ENCODE data around the gene ELMO1. TPM values are rescaled to one million over a fixed set of nuclear protein-coding genes. Genes with fewer than 3 reads are reported as not detected.

Gene ELMO1
- total RNA-seq, 1 donor from 2014 or later = 66.1 TPM

DNA sequence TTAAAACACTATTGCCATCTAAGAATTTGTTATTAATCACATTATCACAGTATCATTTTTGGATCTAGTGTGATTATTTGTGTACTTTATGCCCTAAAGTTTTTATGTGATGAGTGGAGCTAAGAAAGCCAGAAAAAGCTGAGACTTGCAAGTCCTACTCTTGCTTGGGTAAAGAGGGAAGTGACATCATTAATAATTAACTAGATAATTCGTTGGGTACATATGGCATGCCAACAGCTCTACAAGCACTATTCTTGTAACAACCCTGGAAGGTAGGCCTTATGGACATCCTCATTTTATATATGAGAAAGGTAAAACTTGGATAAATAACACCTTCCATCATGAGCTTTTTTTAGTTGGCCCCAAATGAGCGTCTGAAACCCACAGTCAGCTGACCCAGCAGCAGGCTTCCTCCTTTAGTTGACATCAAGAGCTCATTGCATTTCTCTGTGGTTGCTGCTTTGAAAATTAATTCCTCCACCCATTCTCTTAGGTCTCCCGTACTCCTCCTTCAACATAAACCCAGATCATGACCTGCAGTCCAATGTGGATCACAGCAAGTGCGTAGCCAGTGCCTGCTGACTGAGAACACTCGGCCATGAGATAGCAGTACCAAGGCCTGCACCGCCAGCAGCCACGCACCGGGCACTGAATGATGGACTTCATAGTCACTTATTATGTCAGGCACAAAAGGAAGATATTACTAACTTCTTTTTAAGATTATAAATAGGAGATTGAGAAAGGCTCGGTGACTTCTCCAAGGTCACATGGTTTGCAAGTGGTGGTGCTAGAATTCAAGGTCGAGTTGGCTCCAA is 432.4 kb downstream of the ELMO1 start:
- Mint-ChIP-seq H3K27me3 (no peaks in the 10 kb centered on the region), H3K4me1 (ENCODE audit: low read depth) (peaks cover 41% of the 10 kb centered on the region), H3K27ac (no peak overlapping the region), H3K36me3 (ENCODE audit: insufficient read depth) (peaks cover 17% of the 10 kb centered on the region), H3K4me3 (ENCODE audit: low read depth) (no peak overlapping the region), H3K9me3 (ENCODE audit: low read depth) (peaks cover 3% of the 10 kb centered on the region)
- no peak for DNase-seq (ENCODE audit: low spot score, unreplicated experiment)
- TF ChIP-seq, protein P1, sequence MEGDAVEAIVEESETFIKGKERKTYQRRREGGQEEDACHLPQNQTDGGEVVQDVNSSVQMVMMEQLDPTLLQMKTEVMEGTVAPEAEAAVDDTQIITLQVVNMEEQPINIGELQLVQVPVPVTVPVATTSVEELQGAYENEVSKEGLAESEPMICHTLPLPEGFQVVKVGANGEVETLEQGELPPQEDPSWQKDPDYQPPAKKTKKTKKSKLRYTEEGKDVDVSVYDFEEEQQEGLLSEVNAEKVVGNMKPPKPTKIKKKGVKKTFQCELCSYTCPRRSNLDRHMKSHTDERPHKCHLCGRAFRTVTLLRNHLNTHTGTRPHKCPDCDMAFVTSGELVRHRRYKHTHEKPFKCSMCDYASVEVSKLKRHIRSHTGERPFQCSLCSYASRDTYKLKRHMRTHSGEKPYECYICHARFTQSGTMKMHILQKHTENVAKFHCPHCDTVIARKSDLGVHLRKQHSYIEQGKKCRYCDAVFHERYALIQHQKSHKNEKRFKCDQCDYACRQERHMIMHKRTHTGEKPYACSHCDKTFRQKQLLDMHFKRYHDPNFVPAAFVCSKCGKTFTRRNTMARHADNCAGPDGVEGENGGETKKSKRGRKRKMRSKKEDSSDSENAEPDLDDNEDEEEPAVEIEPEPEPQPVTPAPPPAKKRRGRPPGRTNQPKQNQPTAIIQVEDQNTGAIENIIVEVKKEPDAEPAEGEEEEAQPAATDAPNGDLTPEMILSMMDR (IDR thresholded peaks at IDR 0.05; ENCODE audit: unreplicated experiment) = no peak

DNA sequence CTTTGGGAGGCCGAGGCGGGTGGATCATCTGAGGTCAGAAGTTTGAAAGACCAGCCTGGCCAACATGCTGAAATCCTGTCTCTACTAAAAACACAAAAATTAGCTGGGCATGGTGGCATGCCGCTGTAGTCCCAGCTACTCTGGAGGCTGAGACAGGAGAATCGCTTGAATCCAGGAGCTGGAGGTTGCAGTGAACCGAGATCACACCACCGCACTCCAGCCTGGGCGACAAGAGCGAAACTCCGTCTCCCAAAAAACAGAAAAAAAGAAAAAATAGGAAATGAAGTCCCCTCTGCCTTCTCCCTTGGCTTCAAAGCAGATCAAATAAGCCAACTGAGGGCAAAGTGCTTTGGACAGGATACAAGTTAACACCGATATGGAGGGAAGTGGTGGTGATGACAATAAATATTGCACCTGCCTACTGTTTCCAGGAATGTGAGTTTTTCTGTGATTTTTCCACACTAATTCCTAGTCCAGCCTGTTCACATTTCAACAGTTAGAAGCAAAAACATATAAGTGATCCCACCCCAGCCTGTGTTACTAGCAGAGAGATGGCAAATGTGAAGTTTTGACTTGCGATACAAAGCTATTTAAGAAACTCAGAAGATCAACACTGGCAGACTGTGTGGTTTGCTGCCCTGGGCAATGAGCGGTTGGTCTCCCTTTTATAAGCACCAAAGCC is 433.2 kb downstream of the ELMO1 start:
- H3K27me3 Mint-ChIP-seq = no peaks in the 10 kb centered on the region

DNA sequence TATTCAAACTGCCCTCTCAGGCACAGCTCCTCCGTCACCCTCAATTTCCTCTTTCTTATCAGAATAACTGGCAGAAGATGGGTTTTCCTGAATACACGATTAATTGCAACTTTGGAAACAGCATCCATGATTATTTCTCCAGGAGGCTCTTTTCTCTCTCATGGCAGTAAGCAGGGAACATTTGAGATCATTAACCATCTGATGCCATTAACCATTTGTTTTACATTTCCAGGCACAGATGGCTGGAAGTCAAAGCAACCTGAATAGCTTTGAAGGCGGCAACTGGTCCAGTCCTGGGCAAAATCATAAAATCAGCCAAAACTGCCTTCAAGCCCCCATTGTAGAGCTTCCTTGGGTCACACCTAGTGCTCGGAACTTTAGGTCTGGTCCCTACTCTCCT is 434.9 kb downstream of the ELMO1 start:
- no peaks in the 10 kb centered on the region for H3K27me3 Mint-ChIP-seq
- DNase-seq (ENCODE audit: low spot score, unreplicated experiment) = no peak
- H3K36me3 Mint-ChIP-seq (ENCODE audit: insufficient read depth) = peaks cover 13% of the 10 kb centered on the region
- no peak overlapping the region for H3K4me3 Mint-ChIP-seq (ENCODE audit: low read depth)
- no peak overlapping the region for H3K27ac Mint-ChIP-seq
- H3K9me3 Mint-ChIP-seq (ENCODE audit: low read depth) = peaks cover 3% of the 10 kb centered on the region
- H3K4me1 Mint-ChIP-seq (ENCODE audit: low read depth) = peaks cover 43% of the 10 kb centered on the region
- TF ChIP-seq, protein P1 (IDR thresholded peaks at IDR 0.05; ENCODE audit: unreplicated experiment) = no peak

More for the DNA sequence above, 433.2 kb downstream of the ELMO1 start:
- TF ChIP-seq, protein P1 (IDR thresholded peaks at IDR 0.05; ENCODE audit: unreplicated experiment) = no peak
- no peak overlapping the region for H3K27ac Mint-ChIP-seq
- H3K9me3 Mint-ChIP-seq (ENCODE audit: low read depth) = peaks cover 3% of the 10 kb centered on the region
- H3K36me3 Mint-ChIP-seq (ENCODE audit: insufficient read depth) = peaks cover 17% of the 10 kb centered on the region
- DNase-seq (ENCODE audit: low spot score, unreplicated experiment) = no peak
- peaks cover 36% of the 10 kb centered on the region for H3K4me1 Mint-ChIP-seq (ENCODE audit: low read depth)
- no peak overlapping the region for H3K4me3 Mint-ChIP-seq (ENCODE audit: low read depth)

DNA sequence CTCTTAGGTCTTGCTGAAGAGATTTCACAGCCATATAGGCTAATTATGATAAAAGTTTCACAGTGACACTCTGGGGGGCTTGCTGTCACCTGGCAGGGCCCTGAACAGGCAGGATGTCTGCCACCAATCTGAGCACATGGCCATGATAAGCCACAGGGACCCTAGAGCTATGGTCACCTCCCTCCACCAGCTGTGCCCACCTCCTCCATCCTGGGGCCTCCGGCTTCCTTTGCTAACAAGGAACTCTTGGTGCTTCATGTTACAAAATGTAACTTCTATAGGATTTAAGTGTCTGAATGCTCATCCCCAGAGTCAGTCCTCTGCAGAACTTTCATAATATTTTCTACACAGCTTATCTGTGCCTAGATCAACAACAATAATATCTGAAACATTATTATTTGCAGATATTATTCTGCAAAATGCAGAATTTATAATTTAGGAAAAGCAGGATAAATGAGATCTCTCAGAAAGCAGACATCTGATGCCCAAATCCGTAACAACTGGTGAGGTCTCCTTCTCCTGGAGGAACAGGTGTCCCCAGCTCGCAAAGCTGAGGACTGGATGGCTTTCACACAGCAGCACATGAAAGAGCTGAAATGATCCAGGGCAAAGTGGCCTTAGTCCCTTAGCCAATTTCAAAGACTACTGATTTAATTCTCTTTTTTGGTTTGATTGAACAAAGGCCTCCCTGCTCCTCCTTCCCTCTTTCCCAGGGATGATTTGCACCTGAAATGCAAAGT is 437.3 kb downstream of the ELMO1 start:
- H3K27ac Mint-ChIP-seq = no peak overlapping the region
- DNase-seq (ENCODE audit: low spot score, unreplicated experiment) = no peak
- H3K4me1 Mint-ChIP-seq (ENCODE audit: low read depth) = peaks cover 56% of the 10 kb centered on the region
- peaks cover under 1% of the 10 kb centered on the region for H3K9me3 Mint-ChIP-seq (ENCODE audit: low read depth)
- H3K4me3 Mint-ChIP-seq (ENCODE audit: low read depth) = no peak overlapping the region
- H3K27me3 Mint-ChIP-seq = no peaks in the 10 kb centered on the region
- TF ChIP-seq, protein P1 (IDR thresholded peaks at IDR 0.05; ENCODE audit: unreplicated experiment) = no peak
- peaks cover 10% of the 10 kb centered on the region for H3K36me3 Mint-ChIP-seq (ENCODE audit: insufficient read depth)

DNA sequence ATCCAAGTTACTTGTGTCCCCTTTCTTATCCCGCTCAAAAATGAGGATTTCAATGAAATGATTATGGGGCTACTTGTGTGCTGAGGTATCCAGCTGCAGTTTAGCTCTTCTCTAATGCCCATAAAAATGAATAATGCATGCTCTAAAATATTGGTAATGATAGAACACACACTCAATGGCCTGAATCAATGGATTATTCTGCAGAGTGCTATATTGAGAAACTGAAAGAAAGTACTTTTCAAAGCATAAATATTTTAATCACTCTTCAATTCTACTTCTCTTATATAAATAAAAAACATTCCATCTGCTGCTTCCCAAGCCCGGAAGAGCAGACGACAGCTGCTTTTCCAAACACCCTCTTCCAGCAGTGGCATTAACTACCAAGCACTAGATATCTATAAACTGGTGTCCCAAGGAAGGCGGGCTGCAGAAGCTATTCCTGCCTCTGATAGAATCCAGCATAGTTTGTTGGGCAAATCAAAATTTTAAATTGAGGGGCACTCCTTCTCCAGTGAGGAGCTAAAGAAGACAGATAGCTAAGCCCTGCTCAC is 439.5 kb downstream of the ELMO1 start:
- TF ChIP-seq, protein P1 (IDR thresholded peaks at IDR 0.05; ENCODE audit: unreplicated experiment) = no peak
- no peaks in the 10 kb centered on the region for H3K27me3 Mint-ChIP-seq
- H3K4me1 Mint-ChIP-seq (ENCODE audit: low read depth) = peaks cover 45% of the 10 kb centered on the region
- H3K9me3 Mint-ChIP-seq (ENCODE audit: low read depth) = no peaks in the 10 kb centered on the region
- H3K27ac Mint-ChIP-seq = no peak overlapping the region
- no peak for DNase-seq (ENCODE audit: low spot score, unreplicated experiment)
- no peak overlapping the region for H3K4me3 Mint-ChIP-seq (ENCODE audit: low read depth)
- peaks cover 10% of the 10 kb centered on the region for H3K36me3 Mint-ChIP-seq (ENCODE audit: insufficient read depth)
